ENCODE data around the gene ATP10A.

The ATP10A gene

DNA sequence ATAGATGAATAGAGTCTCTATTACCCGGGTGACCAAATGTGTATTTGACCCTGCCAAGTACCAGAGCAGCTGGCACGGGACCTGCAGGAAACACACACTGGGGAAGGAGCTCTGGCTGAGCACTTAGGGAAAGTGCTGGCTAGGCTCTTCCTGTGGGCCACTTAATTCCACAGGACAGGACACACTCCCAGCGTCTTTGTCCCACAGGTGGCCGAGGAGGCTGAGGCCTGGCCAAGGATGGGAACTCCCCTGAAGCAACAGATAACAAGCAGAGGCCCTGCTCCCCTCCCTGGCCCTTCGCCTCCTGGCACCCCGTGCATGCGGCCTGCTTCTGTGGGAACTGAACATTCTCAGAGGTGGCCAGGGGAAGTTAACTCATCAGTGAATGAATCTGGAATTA, 180.8 kb downstream of the ATP10A start:
- TF ChIP-seq, protein P1, sequence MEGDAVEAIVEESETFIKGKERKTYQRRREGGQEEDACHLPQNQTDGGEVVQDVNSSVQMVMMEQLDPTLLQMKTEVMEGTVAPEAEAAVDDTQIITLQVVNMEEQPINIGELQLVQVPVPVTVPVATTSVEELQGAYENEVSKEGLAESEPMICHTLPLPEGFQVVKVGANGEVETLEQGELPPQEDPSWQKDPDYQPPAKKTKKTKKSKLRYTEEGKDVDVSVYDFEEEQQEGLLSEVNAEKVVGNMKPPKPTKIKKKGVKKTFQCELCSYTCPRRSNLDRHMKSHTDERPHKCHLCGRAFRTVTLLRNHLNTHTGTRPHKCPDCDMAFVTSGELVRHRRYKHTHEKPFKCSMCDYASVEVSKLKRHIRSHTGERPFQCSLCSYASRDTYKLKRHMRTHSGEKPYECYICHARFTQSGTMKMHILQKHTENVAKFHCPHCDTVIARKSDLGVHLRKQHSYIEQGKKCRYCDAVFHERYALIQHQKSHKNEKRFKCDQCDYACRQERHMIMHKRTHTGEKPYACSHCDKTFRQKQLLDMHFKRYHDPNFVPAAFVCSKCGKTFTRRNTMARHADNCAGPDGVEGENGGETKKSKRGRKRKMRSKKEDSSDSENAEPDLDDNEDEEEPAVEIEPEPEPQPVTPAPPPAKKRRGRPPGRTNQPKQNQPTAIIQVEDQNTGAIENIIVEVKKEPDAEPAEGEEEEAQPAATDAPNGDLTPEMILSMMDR (IDR thresholded peaks at IDR 0.05; ENCODE audit: low read depth, low read length), result no peak
- H3K4me3 ChIP-seq (ENCODE audit: low read depth, low read length), result no peak overlapping the region

DNA sequence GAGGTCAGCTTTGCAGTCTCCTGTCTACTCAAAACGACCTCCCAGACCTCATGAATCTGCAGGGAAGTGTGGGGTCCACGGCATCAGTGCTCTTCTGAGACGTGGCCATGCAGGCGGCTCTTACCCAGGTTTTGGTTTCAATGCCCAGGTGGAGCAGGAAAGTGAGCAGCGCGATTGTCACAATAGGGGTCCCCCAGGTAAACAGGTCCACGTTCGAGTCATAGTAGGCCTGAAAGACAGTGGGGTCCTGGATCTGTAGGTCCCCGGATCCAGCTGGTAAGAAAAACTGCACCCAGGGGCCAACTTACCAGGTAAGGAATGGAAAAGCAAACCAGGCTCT, 182.5 kb downstream of the ATP10A start:
- TF ChIP-seq, protein P1 (IDR thresholded peaks at IDR 0.05; ENCODE audit: low read depth, low read length), result no peak

DNA sequence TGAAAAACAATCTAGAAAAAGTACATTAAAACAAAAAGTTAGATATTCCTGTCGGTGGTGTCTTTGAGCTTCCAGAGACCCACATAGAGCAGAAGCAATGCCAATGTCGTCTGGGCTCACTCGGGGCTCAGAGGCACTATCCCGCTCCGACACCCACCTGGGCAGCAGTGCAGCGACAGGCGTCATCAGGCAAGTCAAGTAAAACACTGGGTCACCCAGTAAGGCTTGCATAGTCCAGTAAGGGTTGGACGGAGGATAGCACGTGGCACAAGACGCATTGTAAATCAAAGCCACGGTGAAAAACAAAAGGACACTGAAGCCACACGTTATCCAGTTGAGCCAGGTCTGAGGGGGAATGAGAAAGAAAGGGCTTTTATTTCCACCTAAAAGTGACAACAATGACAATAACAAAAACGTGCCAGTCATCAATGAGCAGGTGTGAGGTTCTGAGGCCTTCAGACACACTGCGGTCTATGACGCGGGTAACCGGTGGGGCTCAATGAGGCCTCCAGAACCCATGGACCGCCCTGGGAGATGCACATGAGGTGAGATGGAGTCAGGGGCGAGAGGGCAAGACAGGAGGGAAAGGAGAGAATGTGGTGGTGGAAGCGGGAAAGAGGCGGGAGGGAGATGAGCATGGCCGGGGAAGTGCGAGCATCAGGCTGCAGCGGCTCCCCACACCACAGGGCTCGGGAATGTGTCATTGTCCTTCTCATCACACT, 183.0 kb downstream of the ATP10A start:
- no peak overlapping the region for H3K4me3 ChIP-seq (ENCODE audit: low read depth, low read length)
- TF ChIP-seq, protein P1 (IDR thresholded peaks at IDR 0.05; ENCODE audit: low read depth, low read length), result no peak

More for the DNA sequence above, 182.5 kb downstream of the ATP10A start:
- no peak overlapping the region for H3K4me3 ChIP-seq (ENCODE audit: low read depth, low read length)

DNA sequence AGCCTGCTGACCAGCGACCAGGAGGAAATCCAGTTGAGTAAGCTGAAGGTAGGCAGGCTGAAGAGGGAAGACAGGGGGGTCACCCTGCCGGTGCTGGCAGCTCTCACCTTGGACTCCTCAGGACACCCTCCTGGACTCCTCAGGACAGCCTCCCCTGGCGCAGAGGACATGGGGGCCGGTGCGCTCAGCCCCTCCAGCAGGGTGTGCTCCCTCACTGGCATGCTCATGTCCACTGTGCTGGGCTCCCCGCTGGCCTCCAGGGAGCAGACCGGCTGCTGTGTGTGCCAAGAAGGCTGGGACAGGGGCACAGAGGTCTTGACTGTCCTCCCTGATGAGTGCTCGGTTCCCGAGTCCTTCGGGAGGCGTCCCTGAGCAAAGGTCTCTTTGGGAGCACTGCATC, 183.6 kb downstream of the ATP10A start:
- TF ChIP-seq, protein P1 (IDR thresholded peaks at IDR 0.05; ENCODE audit: low read depth, low read length), result no peak
- no peak overlapping the region for H3K4me3 ChIP-seq (ENCODE audit: low read depth, low read length)

DNA sequence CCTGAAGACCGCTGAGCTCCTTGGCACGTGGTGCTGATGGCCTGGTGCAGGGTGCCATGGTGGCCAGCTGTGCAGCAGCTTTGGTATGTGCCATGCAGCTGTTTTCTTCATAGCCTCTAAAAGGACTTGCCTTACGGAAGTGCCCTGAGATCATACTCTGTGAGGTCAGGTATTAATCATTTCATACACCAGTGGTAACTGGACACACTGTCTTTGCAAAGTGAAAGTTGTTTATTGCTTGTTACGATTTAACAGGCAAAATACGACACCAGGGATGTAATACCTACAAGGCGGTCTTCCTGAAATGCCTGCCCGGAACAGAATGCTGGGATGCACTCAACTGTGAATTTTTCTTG, 184.6 kb downstream of the ATP10A start:
- H3K4me3 ChIP-seq (ENCODE audit: low read depth, low read length), result no peak overlapping the region
- TF ChIP-seq, protein P1 (IDR thresholded peaks at IDR 0.05; ENCODE audit: low read depth, low read length), result no peak

DNA sequence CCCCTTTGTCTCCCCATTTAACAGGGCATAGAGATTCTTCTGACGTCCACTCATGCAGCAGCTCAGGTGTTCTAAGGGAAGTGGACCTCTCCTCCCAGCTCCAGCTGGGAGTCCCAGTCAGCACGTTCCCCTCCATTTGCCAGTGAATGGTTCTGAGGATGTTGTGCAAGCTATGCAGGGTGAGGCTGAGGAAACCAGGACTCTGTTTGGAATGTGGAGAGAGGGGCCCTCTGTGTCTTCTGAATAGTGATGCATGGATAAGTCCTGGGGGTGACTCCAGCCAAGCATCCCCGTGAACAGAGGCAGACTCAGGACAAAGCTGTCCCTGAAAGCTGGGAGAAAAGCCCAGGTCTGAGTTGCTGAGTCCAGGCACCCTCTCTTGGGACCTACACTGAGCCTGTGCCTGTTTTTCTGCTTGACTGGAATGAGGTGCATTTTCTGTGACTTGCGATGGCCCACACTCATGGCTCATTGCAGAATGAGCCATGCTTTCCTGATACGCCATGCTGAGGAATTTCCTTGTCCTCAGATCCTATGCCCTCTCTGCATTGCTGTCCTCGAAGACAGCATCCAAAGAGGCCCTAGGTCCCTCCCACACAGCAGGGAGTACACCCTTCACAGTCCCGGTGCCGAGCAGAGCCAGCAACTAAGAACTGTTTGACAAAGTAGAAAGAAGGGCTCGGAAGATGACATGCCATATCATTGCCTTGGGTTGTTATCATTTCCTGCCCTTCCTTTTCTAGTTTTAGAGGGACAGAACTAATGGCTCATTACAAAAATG, 185.2 kb downstream of the ATP10A start:
- TF ChIP-seq, protein P1 (IDR thresholded peaks at IDR 0.05; ENCODE audit: low read depth, low read length), result no peak
- H3K4me3 ChIP-seq (ENCODE audit: low read depth, low read length), result no peak overlapping the region

DNA sequence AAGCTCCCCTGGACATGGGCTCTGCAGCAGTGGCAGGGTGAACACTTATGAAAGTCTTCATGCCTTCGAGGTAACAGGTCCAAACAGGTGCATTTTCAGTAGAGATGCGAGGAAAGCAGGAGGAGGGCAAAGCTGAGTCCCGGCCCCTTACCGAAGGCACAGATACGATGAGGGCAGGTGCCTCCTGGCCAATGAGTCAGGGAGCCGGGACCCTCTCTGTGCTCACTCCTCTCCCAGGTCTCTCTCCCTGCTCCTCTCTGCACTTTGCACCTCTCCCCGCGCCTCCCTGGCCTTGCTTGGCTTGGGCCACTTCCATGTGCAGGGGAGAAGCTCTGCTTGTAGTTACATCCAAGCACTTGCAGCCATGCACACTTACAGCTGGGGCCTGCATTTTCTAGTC, 187.1 kb downstream of the ATP10A start:
- TF ChIP-seq, protein P1 (IDR thresholded peaks at IDR 0.05; ENCODE audit: low read depth, low read length), result no peak
- no peak overlapping the region for H3K4me3 ChIP-seq (ENCODE audit: low read depth, low read length)
